GM18867 (cell line): ENCODE results near the gene FANCC.

Source experiments
- ATAC-seq: cut with Tn5 transposase; IDR thresholded peaks from one replicate; pipeline ENCODE4 v1.9.1; 2021; ENCODE audit warnings: mild to moderate bottlenecking, moderate library complexity; ENCODE audit not compliant: unreplicated experiment

Gene FANCC

GRCh38 chr9:95076696-95077052 lies 240.8 kb downstream of the FANCC start:
- no peak for ATAC-seq

GRCh38 chr9:95075700-95076099 lies 241.8 kb downstream of the FANCC start:
- no peak for ATAC-seq

GRCh38 chr9:95074632-95075031 lies 242.9 kb downstream of the FANCC start:
- no peak for ATAC-seq

GRCh38 chr9:95073918-95074317 lies 243.6 kb downstream of the FANCC start:
- ATAC-seq: no peak

GRCh38 chr9:95073042-95073607 lies 244.4 kb downstream of the FANCC start:
- no peak for ATAC-seq

GRCh38 chr9:95071925-95072324 lies 245.6 kb downstream of the FANCC start:
- no peak for ATAC-seq

GRCh38 chr9:95071450-95071849 lies 246.1 kb downstream of the FANCC start:
- ATAC-seq: no peak

- ATAC-seq: no peak
These were observed 246.9 kb downstream of the FANCC start for GRCh38 chr9:95070549-95071021.

GRCh38 chr9:95067897-95068296 lies 249.6 kb downstream of the FANCC start:
- no peak for ATAC-seq

- ATAC-seq: no peak
These were observed 250.5 kb downstream of the FANCC start for GRCh38 chr9:95067057-95067456.

GRCh38 chr9:95065224-95065623 lies 252.3 kb downstream of the FANCC start:
- no peak for ATAC-seq

GRCh38 chr9:95063300-95063699 lies 254.2 kb downstream of the FANCC start:
- ATAC-seq: no peak

- no peak for ATAC-seq
These were observed 254.9 kb downstream of the FANCC start for GRCh38 chr9:95062596-95063065.

GRCh38 chr9:95061916-95062595 lies 255.5 kb downstream of the FANCC start:
- no peak for ATAC-seq

- ATAC-seq: no peak
These were observed 256.6 kb downstream of the FANCC start for GRCh38 chr9:95060916-95061315.

- no peak for ATAC-seq
These were observed 257.3 kb downstream of the FANCC start for GRCh38 chr9:95060234-95060633.

GRCh38 chr9:95058795-95059386 lies 258.6 kb downstream of the FANCC start:
- ATAC-seq: no peak

GRCh38 chr9:95058121-95058785 lies 259.3 kb downstream of the FANCC start:
- no peak for ATAC-seq

GRCh38 chr9:95057101-95057500 lies 260.4 kb downstream of the FANCC start:
- no peak for ATAC-seq

GRCh38 chr9:95055851-95056551 lies 261.5 kb downstream of the FANCC start:
- ATAC-seq: no peak

- ATAC-seq: no peak
These were observed 262.1 kb downstream of the FANCC start for GRCh38 chr9:95055334-95055850.
